HG03378 (cell line): ENCODE data around the gene AGXT.
"Not testable (repeated sequence)": the region's sequence is repeated elsewhere in the genome, so short reads cannot be mapped to it uniquely, and the experiment has no call there.

Experiments used
- ATAC-seq: cut with Tn5 transposase; IDR thresholded peaks from one replicate; pipeline ENCODE4 v1.9.1; 2021; ENCODE audit warnings: mild to moderate bottlenecking, moderate library complexity; ENCODE audit not compliant: unreplicated experiment

Gene AGXT

DNA sequence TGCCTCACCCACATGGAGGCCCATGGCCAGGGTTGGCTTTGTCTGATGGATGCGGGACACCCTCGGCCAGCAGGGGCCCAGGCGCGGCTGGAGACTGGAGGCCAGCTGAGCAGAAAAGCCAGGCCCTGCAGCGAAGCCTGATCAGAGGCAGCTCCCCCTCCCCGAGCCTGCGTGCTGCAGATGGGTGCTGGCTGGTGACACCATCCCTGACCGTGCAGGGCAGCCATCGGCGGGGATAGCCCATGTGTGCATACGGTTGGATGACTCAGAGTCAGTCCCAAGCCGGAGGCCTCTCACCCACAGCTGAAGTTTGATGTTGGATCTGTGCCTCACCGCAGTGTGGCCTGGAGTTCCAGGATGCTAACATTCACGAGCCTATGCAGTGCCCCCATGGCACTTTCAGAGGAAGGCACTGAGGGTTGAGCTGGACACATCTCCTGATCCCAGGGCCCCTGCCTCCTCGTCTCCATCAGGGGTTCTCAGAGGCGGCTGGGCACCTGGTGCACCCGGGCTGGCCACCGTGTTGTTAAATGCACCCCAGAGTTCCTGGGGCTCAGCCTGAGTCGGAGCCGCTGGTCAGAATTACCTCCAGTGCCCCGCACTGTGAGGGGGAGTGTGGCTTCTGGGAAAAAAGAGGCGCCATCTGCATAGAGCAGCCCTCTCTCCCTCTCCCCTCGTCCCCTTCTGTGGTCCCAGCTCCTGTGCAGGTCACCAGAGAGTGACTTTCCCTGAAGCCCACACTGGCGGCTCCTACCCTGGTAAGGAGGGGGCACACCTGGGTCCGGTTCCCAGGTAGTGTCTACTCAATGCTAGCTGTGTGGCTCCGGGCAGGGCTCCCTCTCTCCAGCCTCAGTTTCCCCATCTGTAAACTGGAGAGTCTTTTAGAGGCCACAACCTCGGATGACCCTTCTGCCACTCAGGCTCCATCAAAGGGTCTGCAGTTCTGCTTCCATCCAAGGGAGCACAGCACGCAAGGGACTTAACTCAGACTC is 29.2 kb upstream of the AGXT start:
- ATAC-seq, result no peak

DNA sequence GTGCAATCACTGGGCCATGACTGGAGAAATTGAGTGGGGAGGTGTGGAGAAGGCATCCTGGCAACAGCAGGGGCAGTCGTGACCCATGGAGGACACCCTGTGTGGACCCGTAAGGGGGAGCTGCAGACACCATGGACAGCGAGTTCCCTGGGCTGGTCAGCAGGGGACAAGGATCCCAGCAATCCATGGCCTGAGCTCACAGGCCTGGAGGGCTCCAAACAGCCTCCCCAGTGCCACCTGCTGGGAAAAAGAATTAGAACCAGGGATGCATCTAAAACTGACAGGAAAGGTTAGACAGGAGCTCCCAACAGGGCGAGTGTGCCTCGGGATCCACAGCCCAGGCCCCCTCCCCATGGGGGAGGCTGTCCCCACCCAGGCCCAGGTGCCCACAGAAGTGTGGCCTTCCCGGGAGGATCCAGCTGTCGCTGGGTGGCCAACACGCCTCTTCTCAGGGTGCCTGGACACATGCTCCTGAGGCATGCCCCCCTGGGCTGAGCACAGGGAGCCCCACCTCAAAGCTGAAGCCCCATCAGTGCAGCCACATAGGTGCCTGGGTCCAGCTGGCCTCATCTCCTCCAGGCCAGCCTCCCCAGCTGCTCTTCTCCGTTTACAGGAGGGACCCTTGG is 28.1 kb upstream of the AGXT start:
- no peak for ATAC-seq

DNA sequence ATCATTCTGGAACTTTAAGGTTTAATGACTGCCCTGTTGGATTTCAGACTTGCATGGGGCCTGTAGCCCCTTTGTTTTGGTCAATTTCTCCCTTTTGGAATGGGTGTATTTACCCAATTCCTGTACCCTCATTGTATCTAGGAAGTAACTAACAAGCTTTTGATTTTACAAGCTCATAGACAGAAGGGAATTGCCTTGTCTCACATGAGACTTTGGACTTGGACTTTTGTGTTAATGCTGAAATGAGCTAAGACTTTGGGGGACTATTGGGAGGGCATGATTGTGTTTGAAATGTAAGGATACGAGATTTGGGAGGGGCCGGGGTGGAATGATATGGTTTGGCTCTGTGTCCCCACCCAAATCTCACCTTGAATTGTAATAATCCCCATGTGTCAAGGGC is 22.3 kb upstream of the AGXT start:
- not testable (repeated sequence) for ATAC-seq

DNA sequence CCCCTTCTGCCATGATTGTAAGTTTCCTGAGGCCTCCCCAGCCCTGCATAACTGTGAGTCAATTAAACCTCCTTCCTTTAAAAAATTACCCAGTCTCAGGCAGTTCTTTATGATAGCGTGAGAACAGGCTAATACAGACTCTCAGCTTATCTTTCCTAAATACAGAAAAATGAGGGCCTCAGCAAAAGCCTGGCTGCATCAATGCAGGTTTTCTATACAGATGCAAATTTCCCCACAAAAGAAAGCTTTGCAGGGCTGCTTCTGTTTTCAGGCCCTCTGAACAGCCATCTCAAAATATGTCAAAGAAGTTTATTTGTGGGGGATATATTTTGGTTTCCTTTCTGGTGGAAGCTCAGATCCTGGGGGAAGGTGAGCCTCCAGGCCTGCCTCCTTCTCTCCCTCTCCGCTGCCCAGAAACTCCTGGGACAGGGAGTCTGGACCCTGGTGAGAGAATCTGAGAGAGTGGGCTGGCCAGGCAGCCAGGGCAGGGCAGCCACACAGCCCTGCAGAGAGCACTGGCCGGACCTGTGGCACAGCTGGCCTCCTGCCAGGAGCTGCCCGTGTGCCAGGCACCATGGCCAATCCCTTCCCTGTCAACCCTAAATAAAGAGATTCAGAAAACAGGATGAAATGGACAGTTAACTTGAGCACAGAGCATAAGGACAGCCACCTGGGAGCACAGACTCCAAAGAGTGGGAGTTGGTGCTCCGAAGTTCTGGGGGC is 21.6 kb upstream of the AGXT start:
- no peak for ATAC-seq

DNA sequence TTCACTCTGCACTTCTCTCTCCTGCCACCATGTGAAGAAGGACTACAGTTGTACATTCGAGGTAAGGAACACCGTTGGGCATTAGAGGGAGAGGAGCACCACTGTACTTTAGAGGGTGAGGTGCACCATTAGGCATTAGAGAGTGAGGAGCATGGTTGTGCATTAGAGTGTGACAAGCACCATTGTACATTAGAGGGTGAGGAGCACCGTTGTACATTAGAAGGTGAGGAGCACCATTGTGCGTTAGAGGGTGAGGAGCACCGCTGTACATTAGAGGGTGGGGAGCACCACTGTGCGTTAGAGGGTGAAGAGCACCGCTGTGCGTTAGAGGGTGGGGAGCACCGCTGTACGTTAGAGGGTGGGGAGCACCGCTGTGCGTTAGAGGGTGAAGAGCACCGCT is 20.8 kb upstream of the AGXT start:
- no peak for ATAC-seq

GRCh38 chr2:240848900-240849680 is 19.5 kb upstream of the AGXT start:
- no peak for ATAC-seq

DNA sequence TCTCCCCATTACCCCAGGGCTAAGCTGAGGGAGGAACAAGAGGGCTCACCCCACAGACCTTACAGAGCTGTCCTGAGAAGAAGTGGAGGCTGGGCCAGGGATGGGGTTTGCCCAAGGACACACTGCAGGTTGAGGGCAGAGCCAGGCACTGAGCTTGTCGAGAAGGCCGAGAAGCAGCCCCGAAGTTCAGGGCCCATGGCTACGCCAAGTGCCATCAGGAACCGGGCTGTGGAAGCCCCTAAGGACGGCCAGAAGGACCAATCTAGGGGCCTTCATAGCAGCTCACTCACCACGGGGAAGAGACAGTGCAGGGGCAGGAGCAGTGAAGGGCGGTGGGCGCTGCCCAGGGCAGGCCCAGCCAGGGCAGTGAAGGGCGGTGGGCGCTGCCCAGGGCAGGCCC is 18.6 kb upstream of the AGXT start:
- no peak for ATAC-seq

DNA sequence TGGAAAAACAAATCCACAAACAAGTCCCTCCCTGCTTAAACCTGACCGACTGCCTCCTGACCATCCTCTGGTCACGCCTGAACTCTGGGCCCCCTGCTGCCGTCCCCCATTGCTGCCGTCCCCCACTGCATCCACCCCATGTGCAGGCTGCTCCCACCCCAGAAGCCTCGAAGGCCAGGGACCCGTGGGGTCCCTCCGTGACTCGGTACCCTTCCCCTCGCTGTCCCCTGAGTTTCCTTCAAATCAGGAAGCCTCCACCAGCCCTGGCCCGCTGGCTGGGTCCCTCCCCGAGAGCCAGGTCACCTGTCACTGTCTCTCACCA is 17.9 kb upstream of the AGXT start:
- no peak for ATAC-seq

GRCh38 chr2:240851078-240851991 is 17.3 kb upstream of the AGXT start:
- ATAC-seq, result no peak

- no peak for ATAC-seq
Observed at GRCh38 chr2:240852671-240853314, 15.8 kb upstream of the AGXT start.

- ATAC-seq, result no peak
Observed at GRCh38 chr2:240855670-240856069, 13.0 kb upstream of the AGXT start.

DNA sequence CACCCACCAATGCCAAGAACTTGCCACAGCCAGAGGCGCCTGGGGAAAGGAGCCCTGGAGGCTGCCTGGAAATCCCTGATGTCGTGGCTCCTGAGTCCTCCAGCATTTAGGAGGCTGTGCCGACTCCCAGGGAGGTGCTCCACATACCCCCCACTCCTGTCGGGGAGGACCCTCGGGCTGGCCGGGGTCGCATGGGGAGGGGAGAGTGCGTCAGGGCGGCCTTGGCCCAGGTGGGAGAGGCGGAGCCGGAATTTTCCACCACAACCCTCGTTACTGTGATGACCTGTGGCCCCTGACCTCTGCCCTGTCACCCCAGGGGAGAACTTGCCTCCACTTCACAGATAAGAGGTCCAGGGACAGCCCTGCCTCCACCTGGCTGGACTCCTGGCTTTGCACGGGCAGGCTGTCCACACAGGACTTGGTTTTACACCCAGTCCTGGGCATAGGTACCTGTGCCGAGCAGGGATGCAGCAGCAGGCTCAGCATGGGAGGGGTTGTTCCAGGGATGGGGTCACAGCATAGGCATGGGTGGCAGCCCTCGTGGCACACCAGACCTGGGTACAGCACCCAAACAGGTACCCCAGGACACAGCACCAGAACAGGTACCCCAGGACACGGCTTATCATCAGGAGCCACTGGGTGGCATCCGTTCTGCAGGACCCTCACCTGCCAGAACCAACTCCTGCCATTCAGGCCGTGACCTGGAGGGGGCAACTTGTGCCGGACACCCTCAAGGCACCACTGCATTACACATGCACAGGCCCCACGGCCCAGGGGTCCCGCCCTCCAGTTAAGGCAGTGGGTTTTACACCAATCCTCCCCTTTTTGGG is 12.3 kb upstream of the AGXT start:
- no peak for ATAC-seq

DNA sequence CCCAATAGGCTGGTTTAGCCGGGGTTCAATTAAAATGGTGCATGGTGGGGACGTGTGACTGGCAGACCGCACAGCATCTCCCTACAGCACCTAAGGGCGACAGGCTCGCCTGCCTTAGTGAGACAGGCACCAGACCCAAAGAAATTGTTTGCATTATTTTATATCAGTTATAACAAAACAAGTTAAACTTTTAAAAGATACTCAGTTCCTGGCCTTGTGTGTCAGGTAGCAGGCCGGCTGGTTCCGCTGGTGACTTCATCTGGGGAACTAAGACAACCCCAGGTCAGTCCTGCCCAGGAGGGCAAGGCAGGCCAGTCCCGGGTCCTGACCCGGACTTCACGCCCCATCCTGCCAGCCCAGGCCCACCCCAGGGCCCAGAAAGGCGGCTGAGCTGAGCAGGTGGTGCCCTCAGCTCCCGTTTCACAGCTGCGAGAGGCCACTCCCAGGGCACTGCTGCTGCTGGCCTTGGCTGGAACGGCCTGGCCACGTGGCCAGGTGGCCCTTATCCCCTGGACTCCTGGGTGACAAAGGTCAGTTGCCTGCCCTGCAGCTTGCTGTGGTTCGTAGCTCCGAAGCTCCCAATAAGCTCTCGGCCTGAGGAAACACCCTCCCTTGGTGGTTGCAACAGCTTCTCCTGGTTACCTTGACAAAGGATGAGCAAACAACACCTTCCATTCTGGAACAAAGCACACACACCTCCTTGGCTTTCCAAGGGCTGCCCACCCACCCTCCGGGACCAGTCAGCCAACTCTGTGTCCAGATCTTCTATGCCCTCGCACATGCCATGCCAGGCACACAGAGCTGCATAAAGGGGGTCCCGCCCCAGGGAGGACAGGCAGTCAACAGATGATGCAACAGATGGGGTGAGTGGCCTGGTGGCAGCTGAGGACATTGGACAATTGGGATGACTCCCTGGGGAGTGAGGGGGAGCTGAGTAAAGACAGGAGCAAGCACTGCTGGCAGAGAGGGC is 11.3 kb upstream of the AGXT start:
- ATAC-seq, result no peak

- no peak for ATAC-seq
Observed at GRCh38 chr2:240858321-240858720, 10.3 kb upstream of the AGXT start.

GRCh38 chr2:240858871-240859270 is 9.8 kb upstream of the AGXT start:
- no peak for ATAC-seq

GRCh38 chr2:240861547-240861946 is 7.1 kb upstream of the AGXT start:
- ATAC-seq, result no peak

- no peak for ATAC-seq
Observed at GRCh38 chr2:240864475-240864874, 4.1 kb upstream of the AGXT start.
